GM06990 (cell line): ENCODE data around the gene WDCP.
"Not testable (repeated sequence)": the region's sequence is repeated elsewhere in the genome, so short reads cannot be mapped to it uniquely, and the experiment has no call there.

Source experiments
- DNase-seq: peaks from one replicate; pipeline ENCODE4 v3.0.0-alpha.2; 2011; ENCODE audit not compliant: insufficient read length; ENCODE audit errors: extremely low read depth
- H3K27me3 ChIP-seq: replicated peaks from 2 replicates; pipeline ENCODE4 v1.6.0; 2011; ENCODE audit warnings: low read length; ENCODE audit not compliant: control insufficient read depth, insufficient read depth
- H3K36me3 ChIP-seq: 2 replicates; pipeline ENCODE4 v1.5.1; 2011; ENCODE audit warnings: low read length; ENCODE audit not compliant: control insufficient read depth, insufficient read depth
- H3K4me3 ChIP-seq: replicated peaks from 2 replicates; pipeline ENCODE4 v1.5.1; 2011; ENCODE audit warnings: low read depth, mild to moderate bottlenecking, control low read depth, low read length
- TF ChIP-seq, protein P1 (sequence below): IDR thresholded peaks from 2 replicates; pipeline ENCODE4 v1.5.1; 2011; ENCODE audit warnings: low read length, control low read depth, mild to moderate bottlenecking, inconsistent platforms; ENCODE audit not compliant: insufficient read depth, poor library complexity, severe bottlenecking

The WDCP gene

DNA sequence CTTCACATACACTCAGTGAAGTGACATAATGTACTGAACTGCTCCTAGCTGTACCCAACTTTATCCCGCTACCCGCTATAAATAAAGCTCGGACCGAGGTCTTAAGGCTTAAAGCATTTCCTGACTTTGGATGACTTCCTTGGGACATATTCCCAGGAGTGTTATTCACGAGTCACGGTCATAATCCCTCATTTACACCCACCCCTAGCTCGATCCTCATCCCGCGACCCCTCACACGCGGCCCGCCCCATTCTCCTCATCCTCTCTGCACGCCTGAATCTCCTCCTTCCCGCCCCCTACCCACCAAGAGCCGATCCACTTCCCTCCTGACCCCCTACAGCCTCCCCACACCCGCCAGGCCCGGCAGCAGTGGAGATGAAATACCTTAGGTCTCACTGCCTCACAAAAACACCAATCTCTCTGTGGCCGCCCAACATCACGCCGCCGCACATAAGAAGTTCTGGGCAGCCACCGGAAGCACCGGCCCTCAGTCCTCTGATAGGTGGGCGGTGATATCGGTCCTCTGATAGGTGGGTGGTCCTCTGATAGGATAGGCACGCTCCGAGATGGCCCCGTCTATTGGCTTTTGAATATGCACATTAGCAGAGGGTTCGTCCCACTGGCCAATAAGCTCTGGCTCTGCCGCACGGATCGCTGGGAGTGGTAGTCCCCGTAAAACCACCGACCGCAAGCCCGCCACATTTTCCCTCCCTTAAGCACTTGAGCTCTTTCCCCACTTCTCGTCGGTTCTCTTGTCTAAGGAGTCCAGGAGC, at the start of gene WDCP:
TSS of gene WDCP (minus strand) at position 462 of the 773 bp plus-strand sequence. CDS start 7,897 bp downstream, outside the sequence.
- DNase-seq: peak; percentile 87
- Histone ChIP-seq H3K36me3 (no peaks in the 10 kb centered on the region), H3K27me3 (no peaks in the 10 kb centered on the region), H3K4me3 (peak within 1 kb of the TSS; percentile 80)
- TF ChIP-seq, protein P1, sequence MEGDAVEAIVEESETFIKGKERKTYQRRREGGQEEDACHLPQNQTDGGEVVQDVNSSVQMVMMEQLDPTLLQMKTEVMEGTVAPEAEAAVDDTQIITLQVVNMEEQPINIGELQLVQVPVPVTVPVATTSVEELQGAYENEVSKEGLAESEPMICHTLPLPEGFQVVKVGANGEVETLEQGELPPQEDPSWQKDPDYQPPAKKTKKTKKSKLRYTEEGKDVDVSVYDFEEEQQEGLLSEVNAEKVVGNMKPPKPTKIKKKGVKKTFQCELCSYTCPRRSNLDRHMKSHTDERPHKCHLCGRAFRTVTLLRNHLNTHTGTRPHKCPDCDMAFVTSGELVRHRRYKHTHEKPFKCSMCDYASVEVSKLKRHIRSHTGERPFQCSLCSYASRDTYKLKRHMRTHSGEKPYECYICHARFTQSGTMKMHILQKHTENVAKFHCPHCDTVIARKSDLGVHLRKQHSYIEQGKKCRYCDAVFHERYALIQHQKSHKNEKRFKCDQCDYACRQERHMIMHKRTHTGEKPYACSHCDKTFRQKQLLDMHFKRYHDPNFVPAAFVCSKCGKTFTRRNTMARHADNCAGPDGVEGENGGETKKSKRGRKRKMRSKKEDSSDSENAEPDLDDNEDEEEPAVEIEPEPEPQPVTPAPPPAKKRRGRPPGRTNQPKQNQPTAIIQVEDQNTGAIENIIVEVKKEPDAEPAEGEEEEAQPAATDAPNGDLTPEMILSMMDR: no peak

GRCh38 chr2:24095171-24095677, 48.0 kb upstream of the WDCP start:
- not testable (repeated sequence) for H3K36me3 ChIP-seq, H3K27me3 ChIP-seq, DNase-seq, H3K4me3 ChIP-seq

DNA sequence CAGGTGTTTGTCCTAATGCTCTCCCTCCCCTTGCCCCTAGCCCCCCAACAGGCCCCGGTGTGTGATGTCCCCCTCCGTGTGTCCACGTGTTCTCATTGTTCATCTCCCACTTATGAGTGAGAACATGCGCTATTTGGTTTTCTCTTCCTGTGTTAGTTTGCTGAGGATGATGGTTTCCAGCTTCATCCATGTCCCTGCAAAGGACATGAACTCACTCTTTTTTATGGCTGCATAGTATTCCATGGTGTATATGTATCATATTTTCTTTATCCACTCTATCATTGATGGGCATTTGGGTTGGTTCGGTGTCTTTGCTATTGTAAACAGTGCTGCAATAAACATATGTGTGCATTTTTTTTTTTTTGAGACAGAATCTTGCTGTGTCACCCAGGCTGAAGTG, 46.1 kb upstream of the WDCP start:
- H3K36me3 ChIP-seq, H3K4me3 ChIP-seq: not testable (repeated sequence)

DNA sequence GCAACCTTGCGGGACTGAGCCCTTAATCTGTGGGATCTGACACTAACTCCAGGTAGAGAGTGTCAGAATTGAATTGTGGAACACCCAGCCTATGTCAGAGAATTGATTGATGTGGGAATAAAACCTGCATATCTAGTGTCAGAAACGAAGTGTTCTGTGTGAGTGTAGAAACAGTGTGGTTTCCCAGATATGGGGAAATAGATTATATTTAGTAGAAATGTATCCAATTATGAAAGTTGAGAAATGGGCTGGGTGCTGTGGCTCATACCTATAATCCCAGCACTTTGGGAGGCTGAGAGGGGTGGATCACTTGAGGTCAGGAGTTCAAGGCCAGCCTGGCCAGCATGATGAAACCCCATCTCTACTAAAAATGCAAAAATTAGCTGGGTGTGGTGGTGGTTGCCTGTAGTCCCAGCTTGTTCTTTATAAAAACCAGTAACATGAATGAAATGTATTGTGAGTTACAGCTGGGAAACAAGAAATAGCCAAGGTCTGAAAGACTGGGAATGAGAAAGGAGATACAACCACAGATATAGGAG, 41.7 kb upstream of the WDCP start:
- DNase-seq: no peak
- no peaks in the 10 kb centered on the region for H3K27me3 ChIP-seq
- H3K36me3 ChIP-seq: no peaks in the 10 kb centered on the region; the same call in 1 of the 2 replicates
- TF ChIP-seq, protein P1: no peak
- no peak overlapping the region for H3K4me3 ChIP-seq

More for the DNA sequence above, 46.1 kb upstream of the WDCP start:
- DNase-seq, H3K27me3 ChIP-seq: not testable (repeated sequence)

DNA sequence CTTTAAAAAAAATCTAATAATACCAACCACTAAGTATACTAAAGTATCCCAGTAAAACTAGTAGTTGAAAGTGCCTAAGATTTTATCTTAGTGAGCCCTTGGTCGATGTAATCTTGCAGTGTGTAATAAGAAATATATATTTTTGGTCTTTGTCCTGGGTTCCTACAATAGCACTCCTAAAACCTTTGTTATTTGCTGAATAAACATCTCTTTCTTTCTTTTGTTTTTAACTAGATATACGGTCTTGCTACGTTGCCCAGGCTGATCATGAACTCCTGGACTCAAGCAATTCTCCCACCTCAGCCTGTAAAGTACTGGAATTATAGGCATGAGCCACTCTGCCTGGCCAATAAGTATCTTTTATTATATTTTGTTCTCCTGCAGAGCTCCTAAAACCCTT, 39.8 kb upstream of the WDCP start:
- no peak for DNase-seq
- no peak overlapping the region for H3K4me3 ChIP-seq
- TF ChIP-seq, protein P1: no peak
- no peaks in the 10 kb centered on the region for H3K27me3 ChIP-seq
- H3K36me3 ChIP-seq: peaks cover 3% of the 10 kb centered on the region

- Histone ChIP-seq H3K36me3 (peaks cover 3% of the 10 kb centered on the region), H3K4me3 (no peak overlapping the region), H3K27me3 (no peaks in the 10 kb centered on the region)
- no peak for DNase-seq
- TF ChIP-seq, protein P1: no peak
Observed at GRCh38 chr2:24086241-24086640, 39.0 kb upstream of the WDCP start.

GRCh38 chr2:24085200-24085489, 38.0 kb upstream of the WDCP start:
- Histone ChIP-seq H3K4me3 (peak overlapping the region; percentile 77), H3K36me3 (peaks cover 3% of the 10 kb centered on the region), H3K27me3 (no peaks in the 10 kb centered on the region)
- DNase-seq: no peak
- TF ChIP-seq, protein P1: no peak
